Measurements from ENCODE around the gene KCMF1. TPM values are rescaled to one million over a fixed set of nuclear protein-coding genes. Genes with fewer than 3 reads are reported as not detected.
A peak's percentile ranks its signal among the peaks of the same experiment; 100 is the strongest.

The KCMF1 gene
- total RNA-seq, 1 donor: 64.5 TPM

- peak; percentile 62 for DNase-seq (ENCODE audit: low read depth)
- no peak overlapping the region for H3K4me3 ChIP-seq (ENCODE audit: low read depth, low read length)
- no peak for TF ChIP-seq CTCF (IDR thresholded peaks at IDR 0.05; ENCODE audit: insufficient read depth, low read length)
These were observed 93.1 kb downstream of the KCMF1 start for GRCh38 chr2:85063981-85064599.

- DNase-seq (ENCODE audit: low read depth): no peak
- no peak for TF ChIP-seq CTCF (IDR thresholded peaks at IDR 0.05; ENCODE audit: insufficient read depth, low read length)
These were observed 94.1 kb downstream of the KCMF1 start for GRCh38 chr2:85064927-85065577.

GRCh38 chr2:85066006-85066740, 95.2 kb downstream of the KCMF1 start:
- DNase-seq (ENCODE audit: low read depth): no peak
- TF ChIP-seq CTCF (IDR thresholded peaks at IDR 0.05; ENCODE audit: insufficient read depth, low read length): no peak
- H3K4me3 ChIP-seq (ENCODE audit: low read depth, low read length): no peak overlapping the region

More at GRCh38 chr2:85064927-85065577, 94.1 kb downstream of the KCMF1 start:
- no peak overlapping the region for H3K4me3 ChIP-seq (ENCODE audit: low read depth, low read length)

GRCh38 chr2:85066874-85067351, 96.0 kb downstream of the KCMF1 start:
- DNase-seq (ENCODE audit: low read depth): peak; percentile 90
- peak overlapping the region; percentile 33 for H3K4me3 ChIP-seq (ENCODE audit: low read depth, low read length)
- TF ChIP-seq CTCF (IDR thresholded peaks at IDR 0.05; ENCODE audit: insufficient read depth, low read length): peak; percentile 88

GRCh38 chr2:85071096-85071495, 100.1 kb downstream of the KCMF1 start:
- TF ChIP-seq CTCF (IDR thresholded peaks at IDR 0.05; ENCODE audit: insufficient read depth, low read length): no peak
- no peak overlapping the region for H3K4me3 ChIP-seq (ENCODE audit: low read depth, low read length)
- peak; percentile 30 for DNase-seq (ENCODE audit: low read depth)

GRCh38 chr2:85073033-85073432, 102.1 kb downstream of the KCMF1 start:
- DNase-seq (ENCODE audit: low read depth): no peak
- no peak for TF ChIP-seq CTCF (IDR thresholded peaks at IDR 0.05; ENCODE audit: insufficient read depth, low read length)
- no peak overlapping the region for H3K4me3 ChIP-seq (ENCODE audit: low read depth, low read length)
